GM19193 (cell line): ENCODE results near the gene MYOT.

ENCODE experiments used
- POLR2A ChIP-seq: IDR thresholded peaks from 4 replicates; pipeline ENCODE4 v1.6.1; 2011; ENCODE audit not compliant: insufficient read depth, insufficient read length; ENCODE audit errors: extremely low read depth

Gene MYOT

DNA sequence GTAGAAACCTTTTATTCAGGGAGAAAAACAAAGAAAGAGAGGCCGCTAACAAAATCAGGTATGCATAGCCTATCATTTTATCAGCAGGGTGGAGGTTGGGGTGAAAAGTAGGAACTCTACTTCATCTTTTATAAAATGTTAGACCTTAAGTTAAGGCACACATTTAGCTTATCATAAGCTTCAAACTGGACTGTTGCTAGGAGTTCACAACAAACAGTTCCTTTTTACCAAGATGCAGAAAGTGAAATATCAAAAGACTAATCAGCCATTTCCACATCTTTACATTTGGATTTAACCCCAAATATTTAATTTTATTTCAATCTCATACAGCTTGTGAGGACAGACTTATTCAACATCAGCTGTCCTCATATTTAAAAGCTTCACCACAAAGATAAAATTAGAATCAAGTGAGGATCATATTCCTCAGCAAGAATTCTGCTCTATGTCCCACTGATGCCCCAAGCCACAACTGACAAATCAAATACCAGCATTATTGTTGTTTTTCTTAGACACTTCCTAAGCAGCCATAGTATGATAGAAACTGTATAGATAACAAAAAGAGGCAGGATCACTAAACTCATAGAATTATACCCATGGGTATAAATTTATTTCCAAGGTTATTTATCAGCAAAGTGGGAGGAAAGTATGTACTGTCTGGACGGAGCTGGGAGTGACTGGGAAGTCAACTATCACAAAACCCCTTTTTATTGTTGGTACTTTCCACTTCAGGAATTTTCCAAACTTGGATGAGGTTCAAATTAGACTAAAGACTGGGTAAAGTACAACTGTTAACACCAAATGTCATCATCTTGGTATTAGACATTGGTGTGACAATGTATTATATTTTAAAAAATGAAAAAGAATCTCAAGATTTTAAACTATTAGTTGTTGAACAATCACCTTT lies 29.9 kb upstream of the MYOT start:
- TF ChIP-seq POLR2A, result no peak

DNA sequence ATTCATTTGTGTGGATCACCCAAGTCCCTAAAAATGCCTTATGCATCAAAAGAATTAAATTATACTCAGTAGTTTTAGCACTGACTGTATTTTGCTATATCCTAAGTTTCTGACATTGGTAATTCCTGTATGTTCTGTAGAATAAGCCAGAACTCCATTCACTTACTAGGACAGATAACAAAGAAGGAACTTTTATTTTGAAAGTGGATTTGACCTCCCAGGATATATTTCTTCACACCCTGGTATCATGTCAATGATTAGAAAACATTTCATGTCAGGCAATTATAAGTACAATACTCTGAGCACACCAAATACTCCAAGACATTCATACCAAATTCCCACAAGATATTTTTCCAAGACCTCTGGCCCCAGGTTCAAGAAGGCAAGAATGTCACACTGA lies 28.7 kb upstream of the MYOT start:
- TF ChIP-seq POLR2A, result no peak

DNA sequence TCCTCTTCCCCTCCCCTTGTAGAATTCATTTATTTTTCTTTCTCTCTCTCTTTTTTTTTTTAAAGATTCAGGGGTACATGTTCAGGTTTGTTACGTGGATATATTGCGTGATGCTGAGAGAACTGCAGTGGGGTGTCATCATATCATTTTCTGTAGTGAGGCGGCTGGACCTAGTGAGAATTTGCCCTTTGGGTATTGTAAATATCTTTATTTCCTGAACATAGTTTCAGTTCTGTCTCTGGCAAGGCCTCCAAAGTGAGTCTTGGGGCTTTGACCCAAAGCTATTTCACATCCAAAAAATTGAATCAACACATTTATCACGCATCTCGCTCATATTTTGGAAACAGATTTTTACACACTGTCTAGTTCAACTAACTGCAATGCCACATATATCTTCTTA lies 25.4 kb upstream of the MYOT start:
- no peak for TF ChIP-seq POLR2A

DNA sequence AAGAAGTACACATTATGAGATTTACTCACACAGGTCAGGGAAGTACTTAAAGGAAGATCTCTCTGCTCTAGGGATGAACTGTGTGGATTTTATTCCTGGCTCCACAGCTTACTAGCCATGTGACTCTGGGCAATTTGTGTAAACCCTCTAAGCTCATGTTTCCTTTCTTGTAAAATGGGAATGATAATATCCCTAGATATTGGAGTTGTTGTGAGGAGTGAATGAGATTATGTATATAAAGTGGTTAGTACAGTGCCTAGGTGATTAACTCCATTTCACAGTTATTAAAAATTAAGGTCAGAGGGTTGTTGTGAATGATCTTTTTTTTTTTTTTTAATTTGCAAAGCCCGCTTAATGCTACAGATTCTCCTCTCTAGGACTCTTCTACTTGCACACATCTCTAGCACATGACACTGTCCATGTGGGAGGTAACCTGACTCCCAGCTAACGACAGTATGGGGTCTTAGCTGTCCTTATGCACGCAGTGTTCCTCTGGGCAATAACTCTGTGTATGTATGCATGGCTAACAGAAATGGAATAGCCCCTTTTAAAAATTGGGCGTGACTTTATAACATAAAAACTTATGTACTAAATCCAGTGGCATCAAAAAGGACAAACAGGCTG lies 23.9 kb upstream of the MYOT start:
- no peak for TF ChIP-seq POLR2A

DNA sequence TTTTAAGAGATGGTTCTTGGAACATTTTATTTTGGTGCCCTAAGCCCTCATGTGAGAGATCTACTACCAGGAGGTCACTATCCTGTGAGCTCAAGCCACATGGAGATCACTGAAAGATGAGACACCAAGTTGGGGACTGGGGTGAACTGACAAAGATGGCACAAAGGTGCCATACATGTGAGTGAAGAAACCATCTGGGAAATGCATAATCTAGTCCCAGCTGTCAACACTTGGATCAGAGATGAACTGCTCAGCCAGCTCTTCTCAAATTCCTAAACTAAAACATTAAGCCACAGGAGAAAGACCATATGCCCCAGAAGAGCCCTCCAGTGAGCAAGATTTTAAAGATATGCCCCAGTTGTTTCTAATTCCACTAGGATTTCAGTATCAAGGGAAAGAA lies 22.2 kb upstream of the MYOT start:
- no peak for TF ChIP-seq POLR2A

DNA sequence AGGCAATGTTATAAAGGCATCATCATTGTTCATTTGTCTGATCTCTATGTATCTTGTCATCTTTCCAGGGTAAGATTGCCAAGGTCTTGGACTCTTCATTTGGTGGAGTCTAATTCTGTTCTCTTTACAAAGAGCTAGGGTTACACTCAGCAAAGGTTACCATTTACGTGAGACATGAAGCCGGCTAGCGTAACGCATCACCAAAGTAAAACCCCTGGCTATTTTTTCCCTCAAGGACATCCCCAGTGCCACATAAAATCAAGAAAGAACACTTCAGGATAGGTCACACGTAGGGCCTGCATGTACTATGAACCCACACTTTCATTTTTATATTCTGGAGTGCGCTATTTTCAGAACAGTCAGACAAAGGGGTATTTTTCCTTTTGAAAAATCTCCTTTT lies 20.0 kb upstream of the MYOT start:
- TF ChIP-seq POLR2A, result no peak

DNA sequence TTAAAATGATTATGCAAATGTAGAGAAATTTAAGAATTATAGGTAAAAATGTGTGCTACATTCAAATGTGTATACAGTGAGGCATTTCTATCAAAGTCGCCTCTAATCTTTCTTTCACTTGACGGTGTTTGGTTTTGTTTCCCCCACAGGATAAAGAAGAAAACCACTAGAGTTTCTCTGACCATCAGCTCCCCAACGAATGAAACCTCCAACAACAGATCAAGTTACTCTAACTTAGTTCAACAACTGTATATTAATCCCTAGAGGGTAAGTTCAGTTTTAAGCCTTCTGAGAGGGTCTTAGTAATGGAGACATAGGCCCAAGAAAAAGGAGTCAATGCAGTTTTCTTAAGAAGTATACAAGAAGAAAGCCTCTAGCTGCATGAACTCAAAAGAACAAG lies 11.5 kb upstream of the MYOT start:
- no peak for TF ChIP-seq POLR2A

DNA sequence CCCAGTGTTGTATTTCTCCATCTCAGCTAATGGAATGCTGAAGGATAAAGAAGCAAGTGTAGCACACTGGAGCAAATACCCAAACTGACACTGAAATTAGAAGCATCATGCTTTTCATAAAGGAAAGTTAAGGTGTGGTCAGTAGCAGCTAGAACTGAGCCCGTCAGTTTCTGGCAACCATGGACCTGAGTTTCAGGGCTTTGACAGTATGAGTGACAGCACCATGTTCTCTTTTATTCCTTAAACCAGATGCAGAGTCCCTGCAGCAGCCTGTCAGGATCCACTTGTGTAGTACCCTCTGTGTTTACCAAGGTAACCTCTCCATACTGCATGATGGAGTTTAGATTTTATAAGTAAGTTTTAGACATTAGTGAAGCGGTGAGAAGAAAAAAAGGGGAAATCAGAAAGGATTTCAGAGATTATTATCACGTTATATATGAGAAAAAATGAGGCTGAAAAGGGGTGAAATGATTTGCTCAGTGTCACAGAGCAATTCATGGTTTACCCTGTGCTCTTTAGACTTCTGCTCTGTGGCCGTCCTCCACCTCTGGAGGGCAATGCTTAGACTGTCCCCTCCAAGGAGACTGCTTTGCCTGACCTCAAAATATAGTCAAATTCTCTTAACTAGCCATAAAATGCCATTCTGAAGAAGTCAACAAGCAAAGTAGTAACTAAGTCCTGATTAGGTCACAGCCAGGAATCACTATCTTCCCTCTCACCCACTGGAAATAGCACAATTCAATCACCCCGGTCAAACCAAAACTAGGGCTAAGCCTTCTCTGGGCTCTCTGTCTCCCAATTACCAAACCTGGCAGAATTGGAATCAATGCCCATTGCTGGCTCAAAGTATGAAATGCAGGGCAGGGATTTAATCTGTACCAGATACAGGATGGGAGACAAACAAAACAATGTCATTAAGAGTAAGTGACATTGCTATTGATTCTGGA lies 10.5 kb upstream of the MYOT start:
- no peak for TF ChIP-seq POLR2A

DNA sequence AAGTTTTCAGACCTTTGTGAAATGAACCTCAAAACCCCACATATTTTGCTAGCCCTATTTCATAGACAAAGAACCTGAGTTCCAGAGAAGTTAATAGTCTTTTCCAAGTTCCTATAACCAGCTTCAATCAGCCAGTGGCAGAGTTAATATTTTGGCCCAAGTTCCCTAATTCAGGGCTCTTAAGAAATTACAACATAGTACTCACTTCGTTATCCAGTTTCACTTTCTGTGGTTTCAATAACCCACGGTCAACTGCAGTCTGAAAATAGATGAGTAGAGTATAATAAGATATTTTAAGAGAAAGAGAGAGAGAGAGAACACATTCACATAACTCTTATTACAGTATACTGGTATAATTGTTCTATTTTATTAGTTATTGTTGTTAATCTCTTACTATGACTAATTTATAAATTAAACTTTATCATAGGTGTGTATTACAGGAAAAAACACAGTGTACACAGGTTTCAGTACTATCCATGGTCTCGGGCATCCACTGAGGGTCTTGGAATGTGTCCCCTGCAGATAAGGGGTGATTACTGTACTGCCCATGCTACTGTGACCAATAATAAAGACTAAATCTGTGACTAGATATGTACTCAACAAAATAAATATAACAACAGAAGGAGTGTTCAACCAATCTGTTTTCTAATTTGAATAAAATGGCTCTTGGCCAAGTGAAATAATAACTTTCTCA lies 9.3 kb upstream of the MYOT start:
- no peak for TF ChIP-seq POLR2A

DNA sequence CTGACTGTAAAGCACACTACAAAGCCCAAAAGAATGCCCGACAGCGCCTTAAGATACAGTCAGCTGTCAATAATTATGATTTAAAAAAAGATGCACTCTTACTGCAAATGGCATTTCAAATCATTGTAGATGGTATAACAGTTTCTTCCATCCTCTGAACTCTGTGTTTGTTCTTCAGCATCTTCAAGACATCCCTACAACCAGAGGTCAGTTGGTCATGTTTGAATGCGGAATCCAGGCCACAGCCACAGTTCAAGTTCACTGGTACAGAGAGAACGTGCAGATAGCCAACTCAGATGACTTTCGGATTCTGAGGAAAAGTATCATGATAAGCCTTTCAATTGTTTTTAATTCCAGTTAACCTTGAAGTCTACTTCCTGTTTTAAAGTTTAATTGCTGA lies 8.7 kb upstream of the MYOT start:
- TF ChIP-seq POLR2A, result no peak

DNA sequence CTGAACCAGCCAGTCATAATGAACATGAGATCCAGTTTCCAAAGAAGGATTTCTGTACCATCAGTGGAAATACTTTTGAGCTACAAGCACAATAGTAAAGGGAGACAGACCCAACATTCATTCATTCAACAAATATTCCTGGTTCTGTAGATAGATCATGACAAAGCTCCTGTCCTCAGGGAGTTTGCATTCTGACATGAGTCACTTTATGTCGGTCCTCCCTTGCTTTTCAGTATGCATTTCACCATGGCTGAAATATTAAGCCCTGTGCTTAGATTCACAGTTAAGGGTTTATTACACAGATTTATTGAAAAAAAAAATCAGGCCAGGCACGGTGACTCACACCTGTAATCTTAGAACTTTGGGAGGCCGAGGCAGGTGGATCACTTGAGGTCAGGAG lies 5.4 kb upstream of the MYOT start:
- TF ChIP-seq POLR2A, result no peak

DNA sequence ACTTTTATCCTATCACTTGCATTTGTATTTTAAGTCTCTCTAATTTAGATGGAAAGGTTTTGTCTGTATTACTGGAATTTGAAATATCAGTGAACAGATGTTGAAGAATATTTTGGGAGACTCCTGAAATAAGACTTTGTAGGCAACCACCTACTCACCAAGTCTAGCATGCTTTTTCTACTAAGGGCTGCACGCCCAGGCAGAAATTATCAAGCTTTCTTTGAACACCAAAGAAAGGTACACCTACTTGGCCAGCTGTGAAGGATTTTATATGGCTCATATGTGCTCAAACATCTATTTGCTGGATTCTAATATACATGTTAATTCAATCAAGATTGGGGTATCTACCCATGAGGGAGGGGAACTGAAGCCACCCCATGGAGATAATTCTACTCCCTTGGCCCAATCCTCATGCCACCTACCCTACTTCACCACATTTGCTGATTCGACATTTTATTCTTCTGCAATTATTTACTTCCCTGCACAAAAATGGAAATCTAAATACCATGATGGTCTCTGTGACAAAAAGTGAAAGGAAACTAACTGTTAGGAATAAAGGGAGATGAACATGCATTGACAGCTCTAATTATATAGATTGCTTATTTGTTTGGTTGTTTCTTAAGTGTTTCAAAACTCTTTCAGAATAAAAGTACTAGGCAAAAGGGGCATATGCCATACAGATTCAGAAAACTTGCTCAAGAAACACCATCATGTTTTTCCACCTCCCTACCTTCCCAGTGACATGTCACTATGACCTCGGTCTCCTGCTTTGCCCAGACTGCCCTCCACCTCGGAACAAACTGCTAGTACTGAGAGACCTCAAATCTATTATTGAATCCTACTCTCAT lies 895 bp upstream of the MYOT start:
- TF ChIP-seq POLR2A, result no peak

DNA sequence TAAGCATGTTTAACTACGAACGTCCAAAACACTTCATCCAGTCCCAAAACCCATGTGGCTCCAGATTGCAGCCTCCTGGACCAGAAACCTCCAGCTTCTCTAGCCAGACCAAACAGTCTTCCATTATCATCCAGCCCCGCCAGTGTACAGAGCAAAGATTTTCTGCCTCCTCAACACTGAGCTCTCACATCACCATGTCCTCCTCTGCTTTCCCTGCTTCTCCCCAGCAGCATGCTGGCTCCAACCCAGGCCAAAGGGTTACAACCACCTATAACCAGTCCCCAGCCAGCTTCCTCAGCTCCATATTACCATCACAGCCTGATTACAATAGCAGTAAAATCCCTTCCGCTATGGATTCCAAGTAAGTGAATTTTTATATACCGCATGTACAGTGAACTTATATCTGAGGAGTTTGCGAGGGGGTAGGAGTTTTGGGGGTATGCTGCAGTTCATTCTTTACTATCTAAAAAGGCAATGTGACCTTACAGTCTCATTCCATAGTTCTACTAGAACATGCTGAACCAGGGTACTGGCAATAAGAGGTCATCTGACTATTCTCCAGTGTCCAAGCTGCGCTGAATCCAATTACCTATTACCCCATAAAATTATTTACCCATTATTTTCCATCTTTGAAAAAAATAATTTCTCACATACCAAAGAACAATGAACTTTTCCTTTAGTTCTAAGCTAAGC lies 3.1 kb downstream of the MYOT start:
- TF ChIP-seq POLR2A, result no peak
